Measurements from ENCODE around the gene SVOPL.

GRCh38 chr7:138700857-138701536, at the start of gene SVOPL:
- TF ChIP-seq POLR2A (IDR thresholded peaks at IDR 0.05) (no peak), CTCF (IDR thresholded peaks at IDR 0.05) (no peak)

Data from suprapubic skin (tissue), 3 donors.